CD14-positive monocyte (primary cell): ENCODE results near the gene MAS1. TPM values are rescaled to one million over a fixed set of nuclear protein-coding genes. Genes with fewer than 3 reads are reported as not detected.

ENCODE experiments used
- DNase-seq, 3 donors: peaks; one replicate each; pipeline ENCODE4 v3.0.0-alpha.2; 2011 to 2022
- H2AFZ ChIP-seq: 2 replicates; pipeline ENCODE4 v1.6.0; 2012; ENCODE audit warnings: mild to moderate bottlenecking, low read depth, low read length, inconsistent platforms; ENCODE audit not compliant: insufficient read depth, poor library complexity, severe bottlenecking
- H3K27ac ChIP-seq, 2 donors: 1 replicate in 1 of 2; 2 replicates in 1 of 2; pipeline ENCODE4 v1.5.1; 2012 to 2013; ENCODE audit warnings: low read length in 2 of 2, control low read depth in 1 of 2, inconsistent platforms in 1 of 2, low read depth in 1 of 2, mild to moderate bottlenecking in 1 of 2
- H3K27me3 ChIP-seq, 2 donors: one replicate each; pipeline versions ENCODE4 v1.6.0 to v1.6.1; 2011 to 2013; ENCODE audit warnings: low read length in 2 of 2; ENCODE audit not compliant: control insufficient read depth in 2 of 2, insufficient read depth in 2 of 2
- H3K36me3 ChIP-seq, 2 donors: replicated peaks in 1 of 2; 1 replicate in 1 of 2; 2 replicates in 1 of 2; pipeline versions ENCODE4 v1.5.1 to v1.6.1; 2012 to 2013; ENCODE audit warnings: low read length in 2 of 2, control low read depth in 1 of 2, inconsistent platforms in 1 of 2, mild to moderate bottlenecking in 1 of 2; ENCODE audit not compliant: insufficient read depth in 2 of 2, control insufficient read depth in 1 of 2
- H3K4me1 ChIP-seq, 2 donors: 1 replicate in 1 of 2; 2 replicates in 1 of 2; pipeline versions ENCODE4 v1.5.1 to v1.6.1; 2012 to 2013; ENCODE audit warnings: low read length in 2 of 2, control low read depth in 1 of 2, inconsistent platforms in 1 of 2, mild to moderate bottlenecking in 1 of 2, moderate library complexity in 1 of 2; ENCODE audit not compliant: insufficient read depth in 2 of 2, control insufficient read depth in 1 of 2
- H3K4me2 ChIP-seq: replicated peaks from 2 replicates; pipeline ENCODE3; 2012; ENCODE audit warnings: low read length, moderate library complexity, mild to moderate bottlenecking; ENCODE audit not compliant: poor library complexity, severe bottlenecking; ENCODE audit errors: extremely low read depth
- H3K4me3 ChIP-seq, 3 experiments: fragments of 200-600 bp in 1 of 3; sonication (generic) in 1 of 3; replicated peaks in 1 of 3; 1 replicate in 2 of 3; 2 replicates in 1 of 3; pipeline ENCODE4 v1.5.1; 2011 to 2013; ENCODE audit warnings: low read length in 3 of 3, mild to moderate bottlenecking in 3 of 3, control low read depth in 2 of 3, low read depth in 2 of 3, inconsistent platforms in 1 of 3, moderate library complexity in 1 of 3
- H3K79me2 ChIP-seq: 2 replicates; pipeline ENCODE4 v1.6.0; 2012; ENCODE audit warnings: mild to moderate bottlenecking, control low read depth, inconsistent platforms, low read length, moderate library complexity; ENCODE audit not compliant: insufficient read depth
- H3K9ac ChIP-seq: 2 replicates; pipeline ENCODE4 v1.6.0; 2017; ENCODE audit warnings: low read length, mild to moderate bottlenecking; ENCODE audit not compliant: insufficient read depth, poor library complexity, severe bottlenecking
- H3K9me3 ChIP-seq, 2 donors: replicated peaks in 1 of 2; 1 replicate in 1 of 2; 2 replicates in 1 of 2; pipeline versions ENCODE4 v1.5.1 to v1.6.1; 2012 to 2013; ENCODE audit warnings: low read length in 2 of 2, control low read depth in 1 of 2; ENCODE audit not compliant: control insufficient read depth in 1 of 2, insufficient read depth in 1 of 2
- H4K20me1 ChIP-seq: 2 replicates; pipeline ENCODE4 v1.6.0; 2012; ENCODE audit warnings: mild to moderate bottlenecking, low read length, control low read depth, moderate library complexity; ENCODE audit not compliant: insufficient read depth
- H3K27ac Mint-ChIP-seq, 7 donors: one replicate each; pipeline ENCODE4 v1.8.0; 2020; ENCODE audit warnings: mild to moderate bottlenecking in 7 of 7, mixed read lengths in 7 of 7, moderate library complexity in 6 of 7, inconsistent platforms in 2 of 7
- H3K27me3 Mint-ChIP-seq, 3 donors: one replicate each; pipeline ENCODE4 v1.8.0; 2021 to 2022; ENCODE audit warnings: low read depth in 3 of 3, mild to moderate bottlenecking in 3 of 3, mixed read lengths in 3 of 3, moderate library complexity in 3 of 3, inconsistent platforms in 1 of 3
- H3K36me3 Mint-ChIP-seq, 2 donors: one replicate each; pipeline ENCODE4 v1.8.0; 2020; ENCODE audit warnings: mixed read lengths in 2 of 2, inconsistent platforms in 1 of 2, mild to moderate bottlenecking in 1 of 2
- H3K4me1 Mint-ChIP-seq: one replicate; pipeline ENCODE4 v1.8.0; 2020; ENCODE audit warnings: mild to moderate bottlenecking, mixed read lengths
- H3K4me3 Mint-ChIP-seq, 2 donors: one replicate each; pipeline ENCODE4 v1.8.0; 2020; ENCODE audit warnings: mild to moderate bottlenecking in 2 of 2, mixed read lengths in 2 of 2, moderate library complexity in 1 of 2
- H3K9me3 Mint-ChIP-seq, 7 donors: one replicate each; pipeline ENCODE4 v1.8.0; 2020 to 2022; ENCODE audit warnings: mixed read lengths in 7 of 7, mild to moderate bottlenecking in 6 of 7, moderate library complexity in 6 of 7, inconsistent platforms in 2 of 7
- WGBS: methylation state at CpG from one replicate; pipeline ENCODE4 v1.1.5; 2013; ENCODE audit warnings: missing lambda C conversion rate; ENCODE audit not compliant: insufficient coverage; 5-methylcytosine and 5-hydroxymethylcytosine counted together
- intact Hi-C, 2 donors: fragments of 100-400 bp; cut with micrococcal nuclease; formaldehyde crosslinking; loops; one replicate each; pipeline versions ENCODE4 v1.15.0 to v1.15.1; 2023
- polyA plus RNA-seq, 3 donors: library from polyadenylated mRNA; depleted of rRNA in 1 of 3; unstranded in 2 of 3; stranded (reverse) in 1 of 3; fragments of 300-500 nt in 2 of 3; fragments of >200 nt in 1 of 3; fragmentation: Illumina TruSeq in 2 of 3; gene quantifications; 1 replicate in 2 of 3; 2 replicates in 1 of 3; pipeline ENCODE4 v1.2.3, GENCODE V29; 2012 to 2021
- TF ChIP-seq, protein P1 (sequence below): fragments of 200-600 bp; IDR thresholded peaks from one replicate; pipeline ENCODE4 v1.8.0; 2022; ENCODE audit warnings: antibody characterized with exemption, mild to moderate bottlenecking

MAS1 gene
- polyA plus RNA-seq, 3 donors = not detected

GRCh38 chr6:159866286-159867247, 24.2 kb upstream of the MAS1 start:
- Mint-ChIP-seq H3K4me3 (no peak overlapping the region), H3K27me3 (peaks cover 2 to 6% (median 3%) of the 10 kb centered on the region in 3 donors), H3K4me1 (peaks cover 12% of the 10 kb centered on the region), H3K36me3 (no peaks in the 10 kb centered on the region), H3K27ac (no peak overlapping the region), H3K9me3 (peaks cover 0 to 3% (median 2%) of the 10 kb centered on the region in 7 donors)
- no peak overlapping the region for H2AFZ ChIP-seq
- no peak overlapping the region for H3K4me2 ChIP-seq
- H3K27me3 ChIP-seq = no peaks in the 10 kb centered on the region
- peaks cover 6% of the 10 kb centered on the region in 2 donors for H3K4me1 ChIP-seq
- WGBS = 90% methylated on average over 21 of the region's 28 CpGs
- intact Hi-C loops = loop anchor here in 1 of 2 donors (10.0 kb wide), 1 partner anchor 188 kb away; no protein-coding TSS in a partner anchor
- no peak overlapping the region for H3K4me3 ChIP-seq
- H4K20me1 ChIP-seq = no peaks in the 10 kb centered on the region
- H3K9ac ChIP-seq = no peak overlapping the region
- H3K9me3 ChIP-seq = peaks cover 0 to 4% of the 10 kb centered on the region in 2 donors
- H3K36me3 ChIP-seq = no peaks in the 10 kb centered on the region
- TF ChIP-seq, protein P1, sequence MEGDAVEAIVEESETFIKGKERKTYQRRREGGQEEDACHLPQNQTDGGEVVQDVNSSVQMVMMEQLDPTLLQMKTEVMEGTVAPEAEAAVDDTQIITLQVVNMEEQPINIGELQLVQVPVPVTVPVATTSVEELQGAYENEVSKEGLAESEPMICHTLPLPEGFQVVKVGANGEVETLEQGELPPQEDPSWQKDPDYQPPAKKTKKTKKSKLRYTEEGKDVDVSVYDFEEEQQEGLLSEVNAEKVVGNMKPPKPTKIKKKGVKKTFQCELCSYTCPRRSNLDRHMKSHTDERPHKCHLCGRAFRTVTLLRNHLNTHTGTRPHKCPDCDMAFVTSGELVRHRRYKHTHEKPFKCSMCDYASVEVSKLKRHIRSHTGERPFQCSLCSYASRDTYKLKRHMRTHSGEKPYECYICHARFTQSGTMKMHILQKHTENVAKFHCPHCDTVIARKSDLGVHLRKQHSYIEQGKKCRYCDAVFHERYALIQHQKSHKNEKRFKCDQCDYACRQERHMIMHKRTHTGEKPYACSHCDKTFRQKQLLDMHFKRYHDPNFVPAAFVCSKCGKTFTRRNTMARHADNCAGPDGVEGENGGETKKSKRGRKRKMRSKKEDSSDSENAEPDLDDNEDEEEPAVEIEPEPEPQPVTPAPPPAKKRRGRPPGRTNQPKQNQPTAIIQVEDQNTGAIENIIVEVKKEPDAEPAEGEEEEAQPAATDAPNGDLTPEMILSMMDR = no peak
- no peak for DNase-seq
- H3K79me2 ChIP-seq = no peaks in the 10 kb centered on the region
- H3K27ac ChIP-seq = no peak overlapping the region

GRCh38 chr6:159871241-159871640, 19.5 kb upstream of the MAS1 start:
- Mint-ChIP-seq H3K4me3 (no peak overlapping the region), H3K4me1 (no peaks in the 10 kb centered on the region)
- intact Hi-C loops = no loop called here

More at GRCh38 chr6:159871241-159871640, 19.5 kb upstream of the MAS1 start:
- H2AFZ ChIP-seq = no peak overlapping the region
- H4K20me1 ChIP-seq = no peaks in the 10 kb centered on the region
- no peak overlapping the region for H3K9ac ChIP-seq
- no peaks in the 10 kb centered on the region for H3K36me3 ChIP-seq
- H3K27ac ChIP-seq = no peak overlapping the region
- Mint-ChIP-seq H3K27ac (no peak overlapping the region), H3K27me3 (peaks cover 6 to 8% (median 6%) of the 10 kb centered on the region in 3 donors), H3K9me3 (peaks cover 0 to 6% (median 2%) of the 10 kb centered on the region in 7 donors), H3K36me3 (no peaks in the 10 kb centered on the region)
- H3K9me3 ChIP-seq = peaks cover 0 to 4% of the 10 kb centered on the region in 2 donors
- no peaks in the 10 kb centered on the region for H3K4me1 ChIP-seq
- H3K27me3 ChIP-seq = no peaks in the 10 kb centered on the region
- H3K4me2 ChIP-seq = no peak overlapping the region
- 100% methylated on average over 1 of the region's 1 CpG for WGBS
- TF ChIP-seq, protein P1 = no peak
- DNase-seq = no peak
- no peak overlapping the region for H3K4me3 ChIP-seq
- H3K79me2 ChIP-seq = no peaks in the 10 kb centered on the region
